ENCODE data around the gene CYTH3.

The CYTH3 gene

GRCh38 chr7:6218329-6218728 is 54.1 kb downstream of the CYTH3 start:
- no peak for TF ChIP-seq CTCF (IDR thresholded peaks at IDR 0.05; ENCODE audit: low read depth, low read length)
- no peak overlapping the region for H3K4me3 ChIP-seq (ENCODE audit: low read depth, low read length)

- no peak overlapping the region for H3K4me3 ChIP-seq (ENCODE audit: low read depth, low read length)
- no peak for TF ChIP-seq CTCF (IDR thresholded peaks at IDR 0.05; ENCODE audit: low read depth, low read length)
Observed at GRCh38 chr7:6212008-6212407, 60.4 kb downstream of the CYTH3 start.

GRCh38 chr7:6210621-6211372 is 61.6 kb downstream of the CYTH3 start:
- TF ChIP-seq CTCF (IDR thresholded peaks at IDR 0.05; ENCODE audit: low read depth, low read length) = no peak
- H3K4me3 ChIP-seq (ENCODE audit: low read depth, low read length) = no peak overlapping the region

GRCh38 chr7:6209340-6209739 is 63.1 kb downstream of the CYTH3 start:
- H3K4me3 ChIP-seq (ENCODE audit: low read depth, low read length) = no peak overlapping the region
- TF ChIP-seq CTCF (IDR thresholded peaks at IDR 0.05; ENCODE audit: low read depth, low read length) = no peak

GRCh38 chr7:6208573-6209328 is 63.7 kb downstream of the CYTH3 start:
- TF ChIP-seq CTCF (IDR thresholded peaks at IDR 0.05; ENCODE audit: low read depth, low read length) = no peak
- H3K4me3 ChIP-seq (ENCODE audit: low read depth, low read length) = no peak overlapping the region

- H3K4me3 ChIP-seq (ENCODE audit: low read depth, low read length) = no peak overlapping the region
- TF ChIP-seq CTCF (IDR thresholded peaks at IDR 0.05; ENCODE audit: low read depth, low read length) = no peak
Observed at GRCh38 chr7:6205971-6206660, 66.3 kb downstream of the CYTH3 start.

- no peak for TF ChIP-seq CTCF (IDR thresholded peaks at IDR 0.05; ENCODE audit: low read depth, low read length)
- H3K4me3 ChIP-seq (ENCODE audit: low read depth, low read length) = no peak overlapping the region
Observed at GRCh38 chr7:6203381-6203780, 69.0 kb downstream of the CYTH3 start.

Measured in WI38 (cell line).